NCI-H345 (cell line): Measurements from ENCODE around the gene OSBPL10.
"Not testable (repeated sequence)": the region's sequence is repeated elsewhere in the genome, so short reads cannot be mapped to it uniquely, and the experiment has no call there.

Source experiments
- DNase-seq: peaks from one replicate; lab custom pipeline; 2025; lab: John Stamatoyannopoulos, UW

The OSBPL10 gene

DNA sequence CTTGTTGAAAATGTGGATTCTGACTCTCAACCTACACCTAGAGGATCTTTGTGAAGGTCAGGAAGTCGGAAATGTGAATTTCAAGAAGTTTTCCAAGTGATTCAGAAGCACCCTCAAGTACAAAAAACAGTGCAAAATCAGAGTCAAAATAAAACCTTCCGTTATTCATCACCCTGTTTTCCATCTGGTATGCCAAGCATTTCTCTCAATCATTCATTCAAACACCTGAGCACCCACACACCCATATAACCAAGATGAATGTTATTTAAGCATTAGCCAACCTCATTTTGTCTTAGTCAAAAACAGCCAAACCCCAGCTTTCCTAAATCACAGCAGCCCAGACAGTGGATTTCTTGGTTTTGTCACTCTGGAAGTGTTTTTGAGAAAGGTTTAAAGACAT lies 91.1 kb downstream of the OSBPL10 start:
- no peak for DNase-seq

DNA sequence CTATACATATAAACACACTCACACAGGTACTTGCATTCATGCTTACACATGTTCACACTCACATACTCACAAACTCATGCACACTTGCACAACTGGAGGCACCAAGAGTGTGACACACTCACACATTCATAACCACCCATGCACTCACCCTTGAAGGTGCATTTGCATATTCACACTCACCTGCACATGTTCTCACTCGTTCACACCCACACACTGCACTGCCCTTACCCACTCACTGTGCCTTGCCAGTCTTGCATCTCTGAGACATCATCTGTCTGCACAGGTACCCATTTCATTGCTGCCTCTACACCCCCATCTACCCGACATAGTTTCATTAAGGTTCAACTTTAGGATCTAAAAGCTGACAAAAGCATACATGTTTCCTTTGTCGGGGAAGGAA lies 95.8 kb downstream of the OSBPL10 start:
- no peak for DNase-seq

DNA sequence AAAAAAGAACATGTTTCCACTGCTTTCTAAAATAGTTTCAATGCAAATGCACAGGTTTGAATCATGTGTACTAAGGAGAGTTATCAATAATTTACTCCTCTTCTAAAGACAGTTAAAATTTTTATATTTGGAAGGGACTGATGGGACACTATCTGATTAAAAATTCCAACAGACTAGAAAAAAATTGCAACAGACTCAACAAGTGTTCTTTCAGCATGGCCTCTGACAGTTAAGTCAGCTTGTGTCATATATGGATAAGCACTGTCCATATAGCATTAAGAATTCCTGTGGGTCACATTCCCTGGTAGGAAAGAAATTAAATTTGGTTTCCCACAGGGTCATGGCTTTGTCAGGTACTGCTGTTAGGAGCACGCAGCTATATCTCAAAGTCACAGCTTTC lies 96.8 kb downstream of the OSBPL10 start:
- DNase-seq: no peak

DNA sequence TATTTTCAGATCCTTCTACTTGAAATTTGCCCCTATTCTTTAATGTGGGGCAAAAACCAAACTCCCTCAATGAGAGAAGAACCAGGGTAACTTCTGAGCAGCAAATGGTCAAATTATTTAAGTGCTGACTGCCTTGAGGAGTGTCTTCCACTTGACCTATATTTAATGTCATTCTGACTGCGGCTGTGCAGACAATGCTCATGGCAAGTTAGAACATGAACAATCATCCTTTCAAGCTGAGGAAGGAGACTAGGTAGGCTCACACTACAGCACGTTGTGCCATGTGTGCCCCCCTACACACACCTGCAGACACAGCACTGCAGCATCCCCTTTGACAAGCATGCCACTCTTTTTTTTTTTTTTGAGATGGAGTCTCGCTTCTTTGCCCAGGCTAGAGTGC lies 98.2 kb downstream of the OSBPL10 start:
- DNase-seq: peak; percentile 1

DNA sequence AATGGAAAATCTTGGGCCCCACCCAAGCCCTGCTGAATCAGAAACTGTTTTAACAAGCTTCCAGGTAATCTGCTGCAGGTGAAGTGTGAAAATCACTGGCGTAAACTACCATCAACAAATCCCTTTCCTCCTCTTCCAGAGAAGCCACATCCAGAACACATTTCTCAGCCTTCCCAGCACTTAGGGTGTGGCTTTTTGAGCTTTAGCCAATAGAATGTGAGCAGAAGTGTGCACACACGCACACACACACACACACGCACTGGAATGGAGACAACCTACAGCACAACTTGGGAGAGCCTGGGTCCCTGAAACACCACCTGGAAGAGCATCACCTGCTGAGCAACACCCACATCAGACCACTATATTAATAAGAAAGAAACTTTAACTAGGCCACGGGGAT lies 98.6 kb downstream of the OSBPL10 start:
- no peak for DNase-seq

DNA sequence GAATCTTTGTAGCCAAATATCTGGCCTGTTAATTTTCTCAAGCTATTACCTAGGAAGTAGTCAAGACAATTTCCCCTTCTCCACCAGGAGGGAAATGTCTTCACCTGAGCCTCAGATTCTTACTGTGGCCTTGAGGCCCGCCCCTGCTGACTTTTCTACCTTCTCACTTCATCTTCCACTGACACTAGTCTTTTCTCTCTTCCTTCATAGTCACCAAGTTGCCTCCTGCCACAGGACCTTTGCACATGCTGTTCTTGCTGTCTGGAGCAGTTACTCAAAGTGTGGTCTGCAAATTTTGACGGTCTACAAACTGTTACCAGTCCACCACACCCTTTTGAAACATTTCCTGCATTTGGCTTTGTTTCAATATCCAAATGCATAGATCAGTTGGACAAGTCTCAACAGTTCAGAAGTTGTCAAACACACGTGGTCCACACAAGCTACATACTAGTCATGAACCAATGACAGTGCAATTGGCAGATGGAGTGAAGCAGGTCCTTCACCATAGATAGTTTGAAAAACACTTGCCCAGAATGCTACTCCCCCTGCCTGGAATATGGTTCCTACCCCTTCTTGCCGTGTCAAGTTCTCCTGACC lies 100.5 kb downstream of the OSBPL10 start:
- DNase-seq: no peak

DNA sequence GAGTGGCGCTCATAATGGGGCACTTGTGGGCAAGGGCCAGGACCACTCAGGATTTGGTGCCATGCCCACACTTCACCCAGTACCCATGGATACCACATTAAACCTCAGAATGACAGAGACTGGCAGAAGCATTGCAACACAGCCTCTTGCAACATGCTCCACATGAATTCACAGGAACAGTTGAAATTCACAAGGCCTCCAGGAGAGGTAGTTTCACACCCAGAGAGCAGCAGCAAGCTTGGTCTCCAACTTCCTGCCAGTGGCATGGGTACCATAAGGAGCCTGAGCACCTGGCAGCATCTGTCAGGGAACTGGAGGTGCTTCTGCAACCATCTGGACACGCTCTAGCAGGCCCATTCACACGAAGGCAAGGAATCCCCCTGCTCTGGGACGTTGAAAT lies 101.0 kb downstream of the OSBPL10 start:
- DNase-seq: no peak

DNA sequence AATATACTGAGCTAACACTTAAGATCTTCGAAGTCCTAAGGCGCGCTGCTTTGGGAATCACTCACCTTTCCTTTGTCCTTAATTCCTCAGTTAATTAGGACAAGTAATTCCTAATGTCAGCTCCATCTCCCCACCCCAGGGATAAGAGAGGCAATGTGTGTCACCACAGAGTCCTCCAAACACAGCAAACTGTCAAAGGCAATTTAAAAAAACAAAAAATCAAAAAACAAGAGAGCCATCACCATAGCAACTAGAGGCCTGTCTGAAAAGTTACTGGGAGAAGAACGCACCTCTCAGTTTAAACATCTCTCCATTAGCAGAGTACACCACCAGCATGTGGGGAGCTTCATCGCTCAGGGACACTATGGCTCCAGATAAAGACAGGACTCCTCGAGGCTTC lies 101.7 kb downstream of the OSBPL10 start:
- DNase-seq: no peak

DNA sequence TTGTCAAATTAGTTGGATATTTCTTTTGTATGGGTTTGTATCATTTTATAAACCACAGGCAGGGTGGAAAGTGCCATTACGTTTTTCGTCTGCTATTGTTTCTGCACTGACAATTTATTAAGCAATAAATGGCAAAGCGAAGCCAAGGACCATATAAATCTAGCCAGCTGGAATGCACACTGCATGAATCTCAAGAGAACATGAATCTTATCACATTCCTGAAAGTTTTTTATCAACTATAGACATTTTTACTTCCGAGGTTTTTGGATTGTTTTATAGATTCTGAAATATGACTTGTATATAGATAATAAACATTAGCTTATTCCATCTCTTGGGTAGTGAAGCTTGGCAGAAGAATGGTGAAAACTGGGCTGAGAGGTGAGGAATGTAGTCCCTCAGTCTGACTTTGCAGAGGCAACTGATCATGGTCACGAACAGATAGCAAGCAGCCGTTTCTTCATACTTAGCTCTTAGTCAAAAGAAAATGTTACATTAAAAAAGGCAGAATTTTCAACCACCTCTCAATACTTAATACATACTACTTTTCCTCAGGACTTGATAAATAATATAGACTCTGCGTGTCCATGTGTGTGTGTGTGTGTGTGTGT lies 102.7 kb downstream of the OSBPL10 start:
- no peak for DNase-seq

DNA sequence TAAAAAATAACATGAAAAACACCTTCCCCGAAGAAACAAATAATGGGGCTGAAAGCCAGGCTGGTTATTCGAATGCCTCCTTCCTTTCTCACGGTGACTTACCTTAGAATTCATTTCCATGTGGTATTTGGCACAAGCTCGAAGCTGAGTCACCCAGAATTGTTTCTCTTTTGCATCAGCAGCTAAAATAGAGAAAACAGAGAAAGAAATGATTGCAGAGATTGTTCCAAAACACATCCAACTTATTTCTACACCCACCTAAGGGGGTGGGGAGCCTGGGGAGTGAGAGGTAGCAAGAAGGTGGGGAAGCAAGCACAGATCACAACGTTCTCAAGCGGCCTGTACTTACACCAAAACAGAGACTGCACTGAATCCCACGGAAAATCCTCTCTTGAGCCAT lies 104.7 kb downstream of the OSBPL10 start:
- DNase-seq: no peak

DNA sequence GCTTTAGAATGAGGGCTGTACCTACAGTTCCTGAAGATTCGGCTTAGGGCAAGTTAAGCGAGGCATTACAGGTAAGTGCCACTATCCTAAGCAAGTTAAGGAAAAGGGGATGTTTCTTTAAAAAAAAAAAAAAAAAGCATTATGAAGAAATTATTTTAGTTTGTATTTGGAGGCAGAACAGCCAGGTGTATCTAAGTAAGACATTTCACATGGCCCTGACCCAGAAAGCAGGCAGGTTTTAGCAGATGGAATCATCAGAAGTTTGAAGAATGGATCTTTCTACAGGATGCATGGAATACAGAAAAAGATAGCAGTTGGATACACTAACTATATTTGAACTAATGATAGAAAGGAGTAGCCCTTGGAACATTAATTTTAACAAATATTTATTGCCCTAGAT lies 105.6 kb downstream of the OSBPL10 start:
- DNase-seq: no peak

DNA sequence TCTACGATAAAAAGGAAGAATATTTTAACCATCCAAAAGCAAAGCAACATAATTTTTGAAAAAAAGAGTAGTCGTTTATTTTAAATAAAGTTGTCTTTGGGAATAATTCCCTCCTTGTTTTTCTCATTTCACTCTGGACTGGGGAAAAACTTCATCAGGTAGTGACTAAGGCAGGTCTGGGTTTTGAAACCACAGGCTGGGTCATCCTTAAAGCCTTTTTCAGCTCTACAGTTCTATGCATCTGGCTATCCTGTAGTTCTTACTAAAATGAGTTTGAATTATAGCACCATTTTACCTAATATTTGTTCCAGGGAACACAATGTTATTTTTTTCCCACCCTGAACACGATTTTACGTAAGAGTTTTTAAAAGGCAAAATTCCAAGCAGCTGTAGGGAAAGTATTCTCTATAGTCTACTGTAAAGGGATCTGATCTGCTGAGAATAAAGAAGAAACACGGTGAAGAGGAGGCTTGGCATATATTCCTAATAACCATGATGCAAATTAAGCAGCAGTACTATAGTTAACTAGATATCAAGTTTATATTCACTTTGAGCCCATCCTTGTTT lies 107.7 kb downstream of the OSBPL10 start:
- DNase-seq: no peak

DNA sequence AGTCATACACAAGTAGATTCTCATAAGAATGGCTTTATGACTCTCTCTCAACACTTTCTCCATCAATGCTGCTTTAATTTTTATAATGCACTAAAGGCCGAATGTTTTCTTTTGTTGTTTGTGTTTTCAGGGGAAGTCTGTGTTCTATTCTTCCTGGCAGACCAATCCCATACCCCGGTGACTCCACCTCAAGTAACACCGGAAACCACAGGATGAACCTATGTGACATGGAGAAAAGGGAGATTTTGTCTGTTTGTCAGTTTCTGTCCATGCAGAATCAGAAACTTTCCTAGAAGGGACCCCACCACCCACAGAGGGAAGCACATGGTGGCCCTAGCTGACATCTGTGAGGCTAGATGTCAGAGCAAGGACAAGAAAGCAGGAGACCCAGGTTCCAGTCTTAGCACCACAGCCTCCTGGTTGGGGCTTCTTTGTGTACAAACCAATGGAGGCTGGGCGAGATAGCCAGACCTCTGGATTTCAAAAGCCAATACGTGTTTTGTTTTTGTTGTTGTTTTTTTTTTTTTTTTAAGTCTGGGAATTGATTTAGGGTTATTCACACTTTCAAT lies 109.0 kb downstream of the OSBPL10 start:
- DNase-seq: no peak

DNA sequence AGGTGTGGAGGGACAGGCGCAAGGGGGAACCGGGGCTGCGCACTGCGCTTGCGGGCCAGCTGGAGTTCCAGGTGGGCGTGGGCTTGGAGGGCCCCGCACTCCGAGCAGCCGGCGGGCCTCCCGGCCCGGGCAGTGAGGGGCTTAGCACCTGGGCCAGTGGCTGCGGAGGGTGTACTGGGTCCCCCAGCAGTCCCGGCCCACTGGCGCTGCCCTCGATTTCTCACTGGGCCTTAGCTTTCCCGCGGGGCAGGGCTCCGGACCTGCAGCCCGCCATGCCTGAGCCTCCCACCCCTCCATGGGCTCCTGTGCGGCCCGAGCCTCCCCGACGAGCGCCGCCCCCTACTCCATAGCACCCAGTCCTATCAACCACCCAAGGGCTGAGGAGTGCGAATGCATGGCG lies 111.0 kb downstream of the OSBPL10 start:
- not testable (repeated sequence) for DNase-seq

DNA sequence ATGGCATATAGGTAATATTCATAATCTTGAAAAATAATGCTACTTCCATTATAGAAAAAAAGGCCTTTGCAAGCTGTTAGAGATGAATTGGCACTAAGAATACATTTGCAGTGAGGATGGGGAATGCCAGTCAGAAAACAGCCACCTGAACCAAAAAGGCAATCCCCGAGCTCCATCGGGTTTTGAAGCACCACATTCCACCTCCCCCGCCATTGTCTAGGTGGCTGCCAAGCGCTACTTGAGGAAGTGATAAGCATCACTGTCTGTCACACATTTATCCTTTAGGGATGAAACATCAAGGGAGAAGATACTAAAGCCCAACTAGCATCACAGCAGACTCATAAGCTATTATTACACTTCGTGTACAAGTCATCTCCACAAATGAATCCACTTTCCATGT lies 112.8 kb downstream of the OSBPL10 start:
- DNase-seq: no peak

DNA sequence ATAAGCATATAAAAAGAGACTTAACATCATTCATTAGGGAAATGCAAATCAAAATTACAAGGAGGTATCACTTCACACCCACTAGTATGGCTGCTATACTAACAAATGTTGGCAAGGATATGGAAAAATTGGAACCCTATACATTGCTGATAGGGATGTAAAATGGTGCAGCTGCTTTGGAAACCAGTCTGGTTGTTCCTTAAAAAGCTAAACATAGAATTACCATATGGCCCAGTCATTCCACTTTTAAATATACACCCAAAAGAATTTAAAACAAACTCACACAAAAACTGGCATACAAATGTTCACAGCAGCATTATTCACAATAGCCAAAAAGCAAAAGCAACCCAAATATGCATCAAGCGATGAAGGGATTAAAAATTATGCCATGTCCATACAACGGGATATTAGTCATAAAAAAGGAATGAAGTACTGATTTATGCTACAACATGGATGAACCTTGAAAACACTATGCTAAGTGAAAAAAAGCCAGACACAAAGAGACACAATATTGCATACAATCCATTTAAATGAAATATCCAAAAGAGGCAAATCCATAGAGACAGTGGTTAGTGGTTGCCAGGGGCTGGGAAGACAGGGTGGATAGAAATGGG lies 118.3 kb downstream of the OSBPL10 start:
- no peak for DNase-seq

DNA sequence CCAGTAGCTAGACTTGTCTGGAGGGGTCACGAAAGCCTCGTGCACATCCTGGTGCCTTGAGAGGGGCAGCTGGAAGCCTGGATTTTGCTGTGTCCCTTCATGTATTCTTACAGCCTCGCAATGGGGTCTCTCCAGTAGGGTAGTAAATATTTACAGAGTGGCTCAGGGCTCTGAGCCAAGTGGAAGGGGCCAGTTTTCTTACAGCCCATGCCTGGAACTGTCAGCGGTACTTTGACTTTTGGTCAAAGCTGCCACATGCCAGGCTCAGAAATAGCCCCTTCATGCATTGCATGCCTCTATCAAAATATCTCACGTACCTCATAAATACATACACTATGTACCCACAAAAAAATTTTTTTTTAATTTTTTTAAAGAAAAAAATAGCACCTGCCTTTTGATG lies 119.2 kb downstream of the OSBPL10 start:
- DNase-seq: peak; percentile 15

DNA sequence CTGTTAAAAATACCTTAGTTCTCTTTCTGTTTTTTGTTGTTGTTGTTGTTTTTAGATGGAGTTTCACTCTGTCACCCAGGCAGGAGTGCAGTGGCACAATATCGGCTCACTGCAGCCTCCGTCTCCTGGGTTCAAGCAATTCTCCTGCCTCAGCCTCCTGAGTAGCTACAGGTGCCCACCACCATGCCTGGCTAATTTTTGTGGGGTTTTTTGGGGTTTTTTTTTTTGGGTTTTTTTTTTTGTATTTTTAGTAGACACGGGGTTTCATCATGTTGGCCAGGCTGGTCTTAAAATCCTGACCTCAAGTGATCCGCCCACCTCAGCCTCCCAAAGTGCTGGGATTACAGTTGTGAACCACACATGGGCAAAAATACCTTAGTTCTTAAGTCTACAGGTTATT lies 120.4 kb downstream of the OSBPL10 start:
- not testable (repeated sequence) for DNase-seq

DNA sequence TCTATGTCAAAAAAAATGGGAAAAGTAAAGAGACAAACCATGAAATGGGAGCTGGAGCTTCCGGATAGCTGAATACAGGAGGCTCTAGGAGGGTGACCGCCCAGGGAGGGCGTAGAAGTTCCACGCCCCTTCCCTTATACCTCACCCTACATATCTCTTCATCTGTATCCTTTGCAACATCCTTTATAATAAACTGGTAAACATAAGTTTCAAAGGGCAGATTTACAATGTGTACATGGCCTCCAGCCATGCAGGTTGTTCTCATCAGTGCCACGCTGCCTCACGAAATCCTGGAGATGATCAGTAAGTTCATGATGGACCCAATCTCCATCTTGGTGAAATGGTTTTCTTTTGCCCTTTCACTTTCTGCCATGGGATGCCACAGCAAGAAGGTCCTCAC lies 121.8 kb downstream of the OSBPL10 start:
- no peak for DNase-seq

DNA sequence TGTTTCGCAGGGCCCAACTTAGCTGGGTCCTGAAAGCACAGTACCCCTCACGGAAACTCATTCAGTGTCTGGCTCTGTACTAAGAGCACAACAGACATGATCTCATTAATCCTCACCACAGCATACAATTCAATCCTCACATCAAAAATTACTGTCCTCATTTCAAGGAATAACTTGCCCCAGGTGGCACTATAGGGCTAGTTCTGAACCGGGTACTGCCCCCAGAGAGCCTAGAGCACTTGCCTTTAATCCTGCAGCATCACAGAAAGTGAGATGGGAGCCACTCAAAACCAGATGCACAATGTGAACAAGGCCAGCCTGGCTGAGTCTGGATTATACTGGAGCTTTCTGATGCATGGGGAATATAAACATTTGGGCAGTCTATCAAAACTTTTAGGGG lies 122.6 kb downstream of the OSBPL10 start:
- no peak for DNase-seq

DNA sequence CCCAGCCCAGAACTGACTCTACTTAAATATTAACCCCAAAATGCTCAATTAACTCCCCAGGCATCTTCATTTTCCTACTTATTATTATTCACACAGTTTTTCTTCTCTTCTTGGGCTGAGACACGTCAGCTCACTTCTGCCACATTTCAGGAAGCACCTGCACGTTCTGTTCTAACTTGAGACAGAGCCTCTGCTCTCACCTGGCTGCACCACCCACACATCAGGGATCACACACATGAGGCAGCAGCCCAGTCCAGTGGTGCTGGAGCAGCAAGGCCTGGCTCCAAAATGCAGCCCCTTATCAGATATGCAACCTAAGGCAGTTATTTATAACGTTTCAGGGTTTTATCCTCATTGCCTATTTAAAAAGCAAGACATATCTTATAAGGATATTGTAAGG lies 127.5 kb downstream of the OSBPL10 start:
- no peak for DNase-seq

DNA sequence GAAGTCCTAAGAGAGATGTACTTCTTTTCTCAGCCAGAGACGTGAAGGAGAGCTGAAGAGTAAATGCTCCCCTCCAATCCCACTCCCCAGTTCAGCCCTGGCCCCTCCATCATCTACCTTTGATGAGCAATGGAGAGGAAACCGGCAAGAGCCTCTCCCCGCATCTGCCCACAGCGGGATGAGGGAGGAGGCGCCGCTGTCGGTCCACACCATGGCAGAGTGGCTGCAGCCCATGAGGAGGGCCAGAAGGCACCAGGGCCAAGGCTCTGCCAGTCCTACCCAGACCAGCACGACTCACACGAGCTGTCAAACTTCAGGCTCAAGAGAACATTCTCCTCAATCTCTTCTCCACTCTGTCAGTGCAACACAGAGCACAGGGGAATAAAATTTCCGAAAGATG lies 129.8 kb downstream of the OSBPL10 start:
- DNase-seq: no peak

DNA sequence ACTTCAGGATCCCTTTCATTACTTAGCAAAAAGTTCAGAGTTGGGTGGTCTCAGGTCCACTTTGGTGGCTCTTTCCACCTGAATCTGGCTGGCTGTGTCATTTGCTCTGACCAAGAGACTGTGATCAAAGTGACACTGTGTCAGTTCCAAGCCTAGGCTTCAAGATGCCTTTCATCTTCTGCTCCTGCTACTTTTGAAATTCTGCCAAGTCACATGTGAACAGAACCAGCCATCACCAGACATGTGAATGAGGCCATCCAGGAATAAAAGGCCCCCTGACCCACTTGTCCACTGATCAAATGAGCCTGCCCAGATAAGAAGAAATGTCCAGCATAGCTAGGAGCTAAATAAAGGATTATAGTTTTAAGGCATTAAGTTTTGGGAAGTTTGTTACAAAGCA lies 132.2 kb downstream of the OSBPL10 start:
- no peak for DNase-seq
